ENCODE data around the gene SCUBE3. TPM values are rescaled to one million over a fixed set of nuclear protein-coding genes. Genes with fewer than 3 reads are reported as not detected.

SCUBE3 gene
- total and polyA plus RNA-seq, 2 experiments from 2014 or later: 0.39 to 1.1 TPM

DNA sequence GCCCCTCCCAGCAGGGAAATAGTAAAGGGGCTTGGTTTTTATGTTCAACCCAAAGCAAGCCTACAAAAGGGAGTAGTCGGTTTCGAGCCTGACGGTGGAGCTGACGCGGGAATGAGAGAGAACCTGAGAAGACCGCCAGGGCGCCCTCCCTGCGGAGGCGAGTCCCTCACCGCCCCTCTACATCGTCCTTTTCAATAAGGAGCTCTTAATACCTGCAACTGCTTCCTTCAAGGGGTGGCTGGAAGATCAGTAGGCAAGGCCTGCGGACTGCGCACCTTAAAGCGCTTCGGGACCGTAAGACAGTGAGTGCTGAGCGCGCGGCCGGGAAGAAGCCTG, 45.1 kb downstream of the SCUBE3 start (continued):
- TF ChIP-seq, protein P1, sequence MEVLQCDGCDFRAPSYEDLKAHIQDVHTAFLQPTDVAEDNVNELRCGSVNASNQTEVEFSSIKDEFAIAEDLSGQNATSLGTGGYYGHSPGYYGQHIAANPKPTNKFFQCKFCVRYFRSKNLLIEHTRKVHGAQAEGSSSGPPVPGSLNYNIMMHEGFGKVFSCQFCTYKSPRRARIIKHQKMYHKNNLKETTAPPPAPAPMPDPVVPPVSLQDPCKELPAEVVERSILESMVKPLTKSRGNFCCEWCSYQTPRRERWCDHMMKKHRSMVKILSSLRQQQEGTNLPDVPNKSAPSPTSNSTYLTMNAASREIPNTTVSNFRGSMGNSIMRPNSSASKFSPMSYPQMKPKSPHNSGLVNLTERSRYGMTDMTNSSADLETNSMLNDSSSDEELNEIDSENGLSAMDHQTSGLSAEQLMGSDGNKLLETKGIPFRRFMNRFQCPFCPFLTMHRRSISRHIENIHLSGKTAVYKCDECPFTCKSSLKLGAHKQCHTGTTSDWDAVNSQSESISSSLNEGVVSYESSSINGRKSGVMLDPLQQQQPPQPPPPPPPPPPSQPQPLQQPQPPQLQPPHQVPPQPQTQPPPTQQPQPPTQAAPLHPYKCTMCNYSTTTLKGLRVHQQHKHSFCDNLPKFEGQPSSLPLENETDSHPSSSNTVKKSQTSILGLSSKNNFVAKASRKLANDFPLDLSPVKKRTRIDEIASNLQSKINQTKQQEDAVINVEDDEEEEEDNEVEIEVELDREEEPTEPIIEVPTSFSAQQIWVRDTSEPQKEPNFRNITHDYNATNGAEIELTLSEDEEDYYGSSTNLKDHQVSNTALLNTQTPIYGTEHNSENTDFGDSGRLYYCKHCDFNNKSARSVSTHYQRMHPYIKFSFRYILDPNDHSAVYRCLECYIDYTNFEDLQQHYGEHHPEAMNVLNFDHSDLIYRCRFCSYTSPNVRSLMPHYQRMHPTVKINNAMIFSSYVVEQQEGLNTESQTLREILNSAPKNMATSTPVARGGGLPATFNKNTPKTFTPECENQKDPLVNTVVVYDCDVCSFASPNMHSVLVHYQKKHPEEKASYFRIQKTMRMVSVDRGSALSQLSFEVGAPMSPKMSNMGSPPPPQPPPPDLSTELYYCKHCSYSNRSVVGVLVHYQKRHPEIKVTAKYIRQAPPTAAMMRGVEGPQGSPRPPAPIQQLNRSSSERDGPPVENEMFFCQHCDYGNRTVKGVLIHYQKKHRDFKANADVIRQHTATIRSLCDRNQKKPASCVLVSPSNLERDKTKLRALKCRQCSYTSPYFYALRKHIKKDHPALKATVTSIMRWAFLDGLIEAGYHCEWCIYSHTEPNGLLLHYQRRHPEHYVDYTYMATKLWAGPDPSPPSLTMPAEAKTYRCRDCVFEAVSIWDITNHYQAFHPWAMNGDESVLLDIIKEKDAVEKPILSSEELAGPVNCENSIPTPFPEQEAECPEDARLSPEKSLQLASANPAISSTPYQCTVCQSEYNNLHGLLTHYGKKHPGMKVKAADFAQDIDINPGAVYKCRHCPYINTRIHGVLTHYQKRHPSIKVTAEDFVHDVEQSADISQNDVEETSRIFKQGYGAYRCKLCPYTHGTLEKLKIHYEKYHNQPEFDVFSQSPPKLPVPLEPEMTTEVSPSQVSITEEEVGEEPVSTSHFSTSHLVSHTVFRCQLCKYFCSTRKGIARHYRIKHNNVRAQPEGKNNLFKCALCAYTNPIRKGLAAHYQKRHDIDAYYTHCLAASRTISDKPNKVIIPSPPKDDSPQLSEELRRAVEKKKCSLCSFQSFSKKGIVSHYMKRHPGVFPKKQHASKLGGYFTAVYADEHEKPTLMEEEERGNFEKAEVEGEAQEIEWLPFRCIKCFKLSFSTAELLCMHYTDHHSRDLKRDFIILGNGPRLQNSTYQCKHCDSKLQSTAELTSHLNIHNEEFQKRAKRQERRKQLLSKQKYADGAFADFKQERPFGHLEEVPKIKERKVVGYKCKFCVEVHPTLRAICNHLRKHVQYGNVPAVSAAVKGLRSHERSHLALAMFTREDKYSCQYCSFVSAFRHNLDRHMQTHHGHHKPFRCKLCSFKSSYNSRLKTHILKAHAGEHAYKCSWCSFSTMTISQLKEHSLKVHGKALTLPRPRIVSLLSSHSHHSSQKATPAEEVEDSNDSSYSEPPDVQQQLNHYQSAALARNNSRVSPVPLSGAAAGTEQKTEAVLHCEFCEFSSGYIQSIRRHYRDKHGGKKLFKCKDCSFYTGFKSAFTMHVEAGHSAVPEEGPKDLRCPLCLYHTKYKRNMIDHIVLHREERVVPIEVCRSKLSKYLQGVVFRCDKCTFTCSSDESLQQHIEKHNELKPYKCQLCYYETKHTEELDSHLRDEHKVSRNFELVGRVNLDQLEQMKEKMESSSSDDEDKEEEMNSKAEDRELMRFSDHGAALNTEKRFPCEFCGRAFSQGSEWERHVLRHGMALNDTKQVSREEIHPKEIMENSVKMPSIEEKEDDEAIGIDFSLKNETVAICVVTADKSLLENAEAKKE (CRISPR knock-in tag; IDR thresholded peaks at IDR 0.05): no peak
- TF ChIP-seq POLR2AphosphoS5 (IDR thresholded peaks at IDR 0.05; ENCODE audit: low read depth) (no peak), CREB1 (CRISPR knock-in tag; IDR thresholded peaks at IDR 0.05; ENCODE audit: low read depth) (no peak), NANOG (IDR thresholded peaks at IDR 0.05; ENCODE audit: borderline replicate concordance) (no peak), ZNF114 (CRISPR knock-in tag; IDR thresholded peaks at IDR 0.05) (no peak), STAT1 (IDR thresholded peaks at IDR 0.05; ENCODE audit: unreplicated experiment) (no peak), EZH2phosphoT487 (IDR thresholded peaks at IDR 0.05; ENCODE audit: unreplicated experiment) (no peak), EZH2 (IDR thresholded peaks at IDR 0.05; ENCODE audit: low read depth, unreplicated experiment) (no peak), ZNF331 (CRISPR knock-in tag; IDR thresholded peaks at IDR 0.05; ENCODE audit: low read depth) (no peak)
- TF ChIP-seq, protein P2, sequence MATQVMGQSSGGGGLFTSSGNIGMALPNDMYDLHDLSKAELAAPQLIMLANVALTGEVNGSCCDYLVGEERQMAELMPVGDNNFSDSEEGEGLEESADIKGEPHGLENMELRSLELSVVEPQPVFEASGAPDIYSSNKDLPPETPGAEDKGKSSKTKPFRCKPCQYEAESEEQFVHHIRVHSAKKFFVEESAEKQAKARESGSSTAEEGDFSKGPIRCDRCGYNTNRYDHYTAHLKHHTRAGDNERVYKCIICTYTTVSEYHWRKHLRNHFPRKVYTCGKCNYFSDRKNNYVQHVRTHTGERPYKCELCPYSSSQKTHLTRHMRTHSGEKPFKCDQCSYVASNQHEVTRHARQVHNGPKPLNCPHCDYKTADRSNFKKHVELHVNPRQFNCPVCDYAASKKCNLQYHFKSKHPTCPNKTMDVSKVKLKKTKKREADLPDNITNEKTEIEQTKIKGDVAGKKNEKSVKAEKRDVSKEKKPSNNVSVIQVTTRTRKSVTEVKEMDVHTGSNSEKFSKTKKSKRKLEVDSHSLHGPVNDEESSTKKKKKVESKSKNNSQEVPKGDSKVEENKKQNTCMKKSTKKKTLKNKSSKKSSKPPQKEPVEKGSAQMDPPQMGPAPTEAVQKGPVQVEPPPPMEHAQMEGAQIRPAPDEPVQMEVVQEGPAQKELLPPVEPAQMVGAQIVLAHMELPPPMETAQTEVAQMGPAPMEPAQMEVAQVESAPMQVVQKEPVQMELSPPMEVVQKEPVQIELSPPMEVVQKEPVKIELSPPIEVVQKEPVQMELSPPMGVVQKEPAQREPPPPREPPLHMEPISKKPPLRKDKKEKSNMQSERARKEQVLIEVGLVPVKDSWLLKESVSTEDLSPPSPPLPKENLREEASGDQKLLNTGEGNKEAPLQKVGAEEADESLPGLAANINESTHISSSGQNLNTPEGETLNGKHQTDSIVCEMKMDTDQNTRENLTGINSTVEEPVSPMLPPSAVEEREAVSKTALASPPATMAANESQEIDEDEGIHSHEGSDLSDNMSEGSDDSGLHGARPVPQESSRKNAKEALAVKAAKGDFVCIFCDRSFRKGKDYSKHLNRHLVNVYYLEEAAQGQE (IDR thresholded peaks at IDR 0.05; ENCODE audit: unreplicated experiment): no peak

Measured in GM23338 (cell line).